Choroid plexus epithelial cell (primary cell): ENCODE measurements around the gene EIF4G1.

Source experiments
- DNase-seq: peaks from one replicate; pipeline ENCODE4 v3.0.0-alpha.2; 2010; ENCODE audit warnings: low read depth
- H3K4me3 ChIP-seq: 2 replicates; pipeline ENCODE4 v1.5.1; 2011; ENCODE audit warnings: low read depth, mild to moderate bottlenecking, control low read depth, low read length, moderate library complexity
- CTCF ChIP-seq: conservative IDR thresholded peaks from 2 replicates; pipeline ENCODE4 v1.5.1; 2011; ENCODE audit warnings: low read depth, mild to moderate bottlenecking, control low read depth, inconsistent platforms, low read length, moderate library complexity

Gene EIF4G1

GRCh38 chr3:184315871-184316661, 1.7 kb downstream of the EIF4G1 start:
- no peak for TF ChIP-seq CTCF
- DNase-seq, result peak; percentile 47
- H3K4me3 ChIP-seq, result peak overlapping the region; percentile 89

GRCh38 chr3:184316792-184317191, 2.4 kb downstream of the EIF4G1 start:
- H3K4me3 ChIP-seq, result peak overlapping the region; percentile 89
- DNase-seq, result peak; percentile 12
- no peak for TF ChIP-seq CTCF

GRCh38 chr3:184317201-184317600, 2.8 kb downstream of the EIF4G1 start:
- peak overlapping the region; percentile 89 for H3K4me3 ChIP-seq
- TF ChIP-seq CTCF, result no peak
- no peak for DNase-seq

- DNase-seq, result peak; percentile 97
- no peak for TF ChIP-seq CTCF
- H3K4me3 ChIP-seq, result no peak overlapping the region
Observed at GRCh38 chr3:184320104-184320445, 5.7 kb downstream of the EIF4G1 start.

- TF ChIP-seq CTCF, result no peak
- no peak overlapping the region for H3K4me3 ChIP-seq
- no peak for DNase-seq
Observed at GRCh38 chr3:184321666-184322065, 7.3 kb downstream of the EIF4G1 start.

GRCh38 chr3:184322731-184323487, 8.5 kb downstream of the EIF4G1 start:
- no peak for DNase-seq
- TF ChIP-seq CTCF, result no peak
- H3K4me3 ChIP-seq, result no peak overlapping the region

- no peak for TF ChIP-seq CTCF
- DNase-seq, result no peak
- no peak overlapping the region for H3K4me3 ChIP-seq
Observed at GRCh38 chr3:184323696-184324095, 9.3 kb downstream of the EIF4G1 start.
